Keratinocyte (primary cell): ENCODE measurements around the gene PCID2.

Experiments used
- EZH2 ChIP-seq: IDR thresholded peaks from one replicate; pipeline ENCODE4 v1.6.1; 2012; ENCODE audit warnings: inconsistent platforms, mild to moderate bottlenecking, low read length, moderate library complexity
- TF ChIP-seq, protein P1 (sequence below), 3 experiments: IDR thresholded peaks in 1 of 3; conservative IDR thresholded peaks in 1 of 3; optimal IDR thresholded peaks in 1 of 3; 2 replicates in 2 of 3; 3 replicates in 1 of 3; pipeline versions ENCODE3 to v1.5.1; 2011; ENCODE audit warnings: low read length in 3 of 3, mild to moderate bottlenecking in 3 of 3, moderate library complexity in 2 of 3, control low read depth in 1 of 3, inconsistent platforms in 1 of 3; ENCODE audit not compliant: insufficient read depth in 2 of 3; ENCODE audit errors: extremely low read depth in 1 of 3

DNA sequence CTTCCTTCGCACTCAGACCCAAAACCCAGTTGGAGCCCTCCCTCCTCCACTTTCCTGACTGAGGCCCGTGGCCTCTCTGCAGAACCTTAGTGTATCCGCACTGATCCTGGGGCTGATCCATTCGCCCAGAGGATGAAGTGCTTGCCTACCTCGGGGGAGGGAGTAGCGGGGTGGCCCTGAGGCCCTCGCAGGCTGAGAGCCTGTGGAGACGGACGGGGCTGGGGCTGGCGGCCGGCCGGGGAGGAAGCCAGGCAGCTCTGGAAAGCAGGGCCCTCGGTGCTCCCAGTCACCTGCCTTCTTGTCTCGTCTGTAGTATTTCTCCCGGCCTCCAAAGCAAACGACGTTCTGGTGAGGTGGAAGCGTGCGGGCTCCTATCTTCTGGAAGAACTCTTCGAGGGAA is 48.8 kb downstream of the PCID2 start:
- TF ChIP-seq, protein P1, sequence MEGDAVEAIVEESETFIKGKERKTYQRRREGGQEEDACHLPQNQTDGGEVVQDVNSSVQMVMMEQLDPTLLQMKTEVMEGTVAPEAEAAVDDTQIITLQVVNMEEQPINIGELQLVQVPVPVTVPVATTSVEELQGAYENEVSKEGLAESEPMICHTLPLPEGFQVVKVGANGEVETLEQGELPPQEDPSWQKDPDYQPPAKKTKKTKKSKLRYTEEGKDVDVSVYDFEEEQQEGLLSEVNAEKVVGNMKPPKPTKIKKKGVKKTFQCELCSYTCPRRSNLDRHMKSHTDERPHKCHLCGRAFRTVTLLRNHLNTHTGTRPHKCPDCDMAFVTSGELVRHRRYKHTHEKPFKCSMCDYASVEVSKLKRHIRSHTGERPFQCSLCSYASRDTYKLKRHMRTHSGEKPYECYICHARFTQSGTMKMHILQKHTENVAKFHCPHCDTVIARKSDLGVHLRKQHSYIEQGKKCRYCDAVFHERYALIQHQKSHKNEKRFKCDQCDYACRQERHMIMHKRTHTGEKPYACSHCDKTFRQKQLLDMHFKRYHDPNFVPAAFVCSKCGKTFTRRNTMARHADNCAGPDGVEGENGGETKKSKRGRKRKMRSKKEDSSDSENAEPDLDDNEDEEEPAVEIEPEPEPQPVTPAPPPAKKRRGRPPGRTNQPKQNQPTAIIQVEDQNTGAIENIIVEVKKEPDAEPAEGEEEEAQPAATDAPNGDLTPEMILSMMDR (optimal IDR thresholded peaks at IDR 0.05 in 1 of 3, IDR thresholded peaks at IDR 0.05 in 1 of 3, conservative IDR thresholded peaks at IDR 0.05 in 1 of 3; ENCODE audit: extremely low read depth in 1 of 3, insufficient read depth in 2 of 3, low read length in 3 of 3), result no peak
- TF ChIP-seq EZH2, result no peak
